ENCODE results near the gene GALNT10. TPM values are rescaled to one million over a fixed set of nuclear protein-coding genes. Genes with fewer than 3 reads are reported as not detected.

The GALNT10 gene
- total RNA-seq, 2 donors from 2014 or later = 11.5 to 19.5 TPM

DNA sequence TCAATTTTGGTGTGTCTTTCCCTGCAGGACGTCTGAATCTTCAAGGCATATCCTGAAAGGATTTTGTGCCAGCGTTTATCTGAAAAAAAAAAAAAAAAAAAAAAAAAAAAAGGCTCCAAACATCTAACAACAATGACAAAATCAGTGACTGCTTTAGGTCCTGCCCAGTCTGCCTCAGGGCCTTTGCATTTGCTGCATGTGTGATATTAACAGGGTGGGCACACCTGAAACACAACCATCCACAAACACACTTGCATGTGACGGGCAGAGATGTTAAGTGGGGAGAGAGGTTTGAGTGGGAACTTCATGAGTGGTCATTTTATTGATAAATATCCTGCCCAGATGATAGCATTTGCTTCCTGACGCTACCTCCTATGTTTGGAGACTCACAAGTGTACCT is 172.9 kb downstream of the GALNT10 start:
- H3K4me3 ChIP-seq = no peak overlapping the region
- 73 to 89% methylated on average over 4 of the region's 4 CpGs for WGBS, 2 donors
- no peaks in the 10 kb centered on the region for H3K36me3 ChIP-seq (replicated peaks in 1 of 2; ENCODE audit: insufficient read depth in 1 of 2, low read depth in 2 of 2)
- peaks cover 17% of the 10 kb centered on the region for H3K4me1 ChIP-seq
- no peaks in the 10 kb centered on the region for H3K9me3 ChIP-seq
- no peak for TF ChIP-seq POLR2A (IDR thresholded peaks at IDR 0.05)
- TF ChIP-seq CTCF (IDR thresholded peaks at IDR 0.05) = no peak
- no peak overlapping the region for H3K27ac ChIP-seq
- ATAC-seq (no peak), DNase-seq (no peak)
- intact Hi-C loops (cut with DNase I) = no loop called here
- no peaks in the 10 kb centered on the region for H3K27me3 ChIP-seq

DNA sequence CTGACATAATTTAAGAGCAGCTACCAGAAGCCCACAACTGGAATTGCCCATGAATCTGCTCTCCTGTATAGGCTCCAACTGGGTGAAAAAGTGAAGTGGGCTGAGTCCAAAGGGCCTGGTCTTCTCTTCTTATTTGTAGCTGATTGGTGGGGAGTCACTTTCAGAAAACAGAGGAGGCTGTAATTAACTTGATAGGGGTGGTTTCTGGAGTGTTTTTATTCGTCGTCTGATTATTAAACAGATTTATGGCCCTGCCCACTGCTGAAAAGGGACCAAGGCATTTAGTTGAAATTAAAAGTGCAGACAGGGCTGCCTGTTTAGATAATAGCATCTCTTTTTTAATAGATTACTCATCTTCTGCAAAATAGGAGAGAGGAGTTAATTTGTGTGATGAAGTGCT is 174.2 kb downstream of the GALNT10 start:
- intact Hi-C loops (cut with DNase I) = no loop called here
- Histone ChIP-seq H3K27me3 (no peaks in the 10 kb centered on the region), H3K4me3 (no peak overlapping the region), H3K36me3 (replicated peaks in 1 of 2; ENCODE audit: insufficient read depth in 1 of 2, low read depth in 2 of 2) (no peaks in the 10 kb centered on the region), H3K9me3 (no peaks in the 10 kb centered on the region), H3K27ac (no peak overlapping the region), H3K4me1 (peaks cover 11% of the 10 kb centered on the region)
- no peak for TF ChIP-seq POLR2A (IDR thresholded peaks at IDR 0.05)
- no peak for TF ChIP-seq CTCF (IDR thresholded peaks at IDR 0.05)
- WGBS, 2 donors = 70 to 77% methylated on average over 2 of the region's 2 CpGs
- ATAC-seq (no peak), DNase-seq (no peak)

- intact Hi-C loops (cut with DNase I) = no loop called here
- H3K4me1 ChIP-seq = peaks cover 11% of the 10 kb centered on the region
- no peak for DNase-seq
- no peak overlapping the region for H3K27ac ChIP-seq
- no peak overlapping the region for H3K4me3 ChIP-seq
- 11 to 20% methylated on average over 1 of the region's 1 CpG for WGBS, 2 donors
- no peak for ATAC-seq
- TF ChIP-seq CTCF (IDR thresholded peaks at IDR 0.05) (no peak), POLR2A (IDR thresholded peaks at IDR 0.05) (no peak)
- no peaks in the 10 kb centered on the region for H3K27me3 ChIP-seq
- H3K36me3 ChIP-seq (replicated peaks in 1 of 2; ENCODE audit: insufficient read depth in 1 of 2, low read depth in 2 of 2) = no peaks in the 10 kb centered on the region
- H3K9me3 ChIP-seq = no peaks in the 10 kb centered on the region
These were observed 175.3 kb downstream of the GALNT10 start for GRCh38 chr5:154365823-154366222.

- no peaks in the 10 kb centered on the region for H3K27me3 ChIP-seq
These were observed 175.8 kb downstream of the GALNT10 start for GRCh38 chr5:154366353-154366752.

More at GRCh38 chr5:154366353-154366752, 175.8 kb downstream of the GALNT10 start:
- WGBS, 2 donors = 80 to 86% methylated on average over 2 of the region's 2 CpGs
- DNase-seq (no peak), ATAC-seq (no peak)
- no peaks in the 10 kb centered on the region for H3K9me3 ChIP-seq
- H3K27ac ChIP-seq = no peak overlapping the region
- H3K36me3 ChIP-seq (replicated peaks in 1 of 2; ENCODE audit: insufficient read depth in 1 of 2, low read depth in 2 of 2) = no peaks in the 10 kb centered on the region
- H3K4me1 ChIP-seq = peaks cover 11% of the 10 kb centered on the region
- no peak overlapping the region for H3K4me3 ChIP-seq
- TF ChIP-seq POLR2A (IDR thresholded peaks at IDR 0.05) (no peak), CTCF (IDR thresholded peaks at IDR 0.05) (no peak)
- intact Hi-C loops (cut with DNase I) = no loop called here

Measured in body of pancreas (tissue), 4 donors.